HCT116 (cell line): Measurements from ENCODE around the gene SLC35C1. TPM values are rescaled to one million over a fixed set of nuclear protein-coding genes. Genes with fewer than 3 reads are reported as not detected.

Experiments used
- ATAC-seq: fragments of 200-7000 bp; cut with Tn5 transposase; 2 replicates; pipeline ENCODE4 v1.9.1; 2020; ENCODE audit warnings: mild to moderate bottlenecking, moderate library complexity
- BruUV-seq: library from RNA; stranded (reverse); fragments of 400-500 nt; replicated peaks from 2 replicates; lab custom pipeline; 2021; lab: Mats Ljungman, UMichigan
- CTCF ChIA-PET: fragments of 300-600 bp; sonication (Branson Sonifier 250); formaldehyde crosslinking; loops from one replicate; lab custom pipeline; 2021; ENCODE audit warnings: antibody characterized with exemption; lab: Charles Lee
- POLR2A ChIA-PET: fragments of 300-600, 350-600 bp; sonication (Branson Sonifier 250); formaldehyde crosslinking; loops from one replicate; lab custom pipeline; 2021; ENCODE audit warnings: antibody characterized with exemption; lab: Charles Lee
- RAD21 ChIA-PET, 2 experiments: fragments of 300-600 bp; sonication (Branson Sonifier 250); formaldehyde crosslinking; loops; one replicate each; lab custom pipeline; 2023; ENCODE audit warnings: low total read pairs in 2 of 2; ENCODE audit not compliant: uncharacterized antibody in 2 of 2, unreplicated experiment in 2 of 2, low non-redundant PET in 1 of 2; lab: Charles Lee
- DNase-seq: peaks from one replicate; pipeline ENCODE4 v3.0.0-alpha.2; 2010; ENCODE audit warnings: low read depth, low spot score
- H2AFZ ChIP-seq: fragments of 200-600 bp; shearing (Covaris generic), sonication (generic); 2 replicates; pipeline ENCODE4 v1.6.1; 2017; ENCODE audit warnings: low read depth, mixed run types, mixed read lengths, antibody characterized with exemption, low read length; ENCODE audit not compliant: poor library complexity, severe bottlenecking
- H3K27ac ChIP-seq: 2 replicates; pipeline ENCODE4 v1.5.1; 2012; ENCODE audit warnings: low read depth, low read length
- H3K27me3 ChIP-seq: fragments of 200-600 bp; sonication (generic); 2 replicates; pipeline ENCODE4 v1.6.1; 2016; ENCODE audit warnings: mixed run types, low read length, mixed read lengths; ENCODE audit not compliant: insufficient read depth
- H3K36me3 ChIP-seq, 2 experiments: fragments of 200-500 bp in 1 of 2; fragments of 200-600 bp in 1 of 2; sonication (Bioruptor generic) in 1 of 2; sonication (generic) in 1 of 2; 2 replicates each; pipeline versions ENCODE4 v1.5.1 to v1.6.1; 2014 to 2016; ENCODE audit warnings: low read length in 2 of 2, inconsistent platforms in 1 of 2, mixed read lengths in 1 of 2, mixed run types in 1 of 2; ENCODE audit not compliant: insufficient read depth in 2 of 2, control insufficient read depth in 1 of 2
- H3K4me1 ChIP-seq, 2 experiments: fragments of 200-600 bp in 1 of 2; sonication (generic) in 1 of 2; 2 replicates each; pipeline versions ENCODE4 v1.5.1 to v1.6.1; 2012 to 2017; ENCODE audit warnings: low read length in 2 of 2, inconsistent platforms in 1 of 2, mild to moderate bottlenecking in 1 of 2, mixed read lengths in 1 of 2, mixed run types in 1 of 2, moderate library complexity in 1 of 2; ENCODE audit not compliant: insufficient read depth in 2 of 2, control insufficient read depth in 1 of 2
- H3K4me2 ChIP-seq: fragments of 200-600 bp; sonication (generic); 2 replicates; pipeline ENCODE4 v1.6.1; 2017; ENCODE audit warnings: mixed run types, low read length, mixed read lengths
- H3K4me3 ChIP-seq, 2 experiments: fragments of 200-600 bp in 1 of 2; sonication (generic) in 1 of 2; replicated peaks in 1 of 2; 2 replicates each; pipeline ENCODE4 v1.5.1; 2011 to 2016; ENCODE audit warnings: low read length in 2 of 2, control low read depth in 1 of 2, low read depth in 1 of 2, mild to moderate bottlenecking in 1 of 2, mixed read lengths in 1 of 2, mixed run types in 1 of 2
- H3K79me2 ChIP-seq: fragments of 200-600 bp; sonication (generic); 2 replicates; pipeline ENCODE4 v1.6.1; 2017; ENCODE audit warnings: mild to moderate bottlenecking, mixed run types, low read length, moderate library complexity, mixed read lengths; ENCODE audit not compliant: insufficient read depth
- H3K9ac ChIP-seq: fragments of 200-600 bp; sonication (generic); 2 replicates; pipeline ENCODE4 v1.6.1; 2016; ENCODE audit warnings: low read length, mixed read lengths
- H3K9me2 ChIP-seq: fragments of 200-600 bp; sonication (generic), shearing (Covaris generic); 2 replicates; pipeline ENCODE4 v1.6.1; 2017; ENCODE audit warnings: mixed run types, mild to moderate bottlenecking, moderate library complexity; ENCODE audit not compliant: insufficient read depth
- H3K9me3 ChIP-seq, 2 experiments: fragments of 200-500 bp in 1 of 2; fragments of 200-600 bp in 1 of 2; sonication (Bioruptor generic) in 1 of 2; sonication (generic) in 1 of 2; 2 replicates each; pipeline ENCODE4 v1.6.1; 2014 to 2017; ENCODE audit warnings: low read length in 2 of 2, mixed read lengths in 2 of 2, inconsistent platforms in 1 of 2, low read depth in 1 of 2, mild to moderate bottlenecking in 1 of 2, mixed run types in 1 of 2, moderate library complexity in 1 of 2; ENCODE audit not compliant: control insufficient read depth in 1 of 2, insufficient read depth in 1 of 2
- H4K20me1 ChIP-seq: fragments of 200-600 bp; sonication (generic), shearing (Covaris generic); 2 replicates; pipeline ENCODE4 v1.6.1; 2017; ENCODE audit warnings: mixed run types, mild to moderate bottlenecking, moderate library complexity; ENCODE audit not compliant: insufficient read depth
- ELF1 ChIP-seq: IDR thresholded peaks from 2 replicates; pipeline ENCODE4 v1.6.1; 2012; ENCODE audit warnings: low read depth, borderline replicate concordance
- EZH2phosphoT487 ChIP-seq: fragments of 200-600 bp; IDR thresholded peaks from 2 replicates; pipeline ENCODE4 v1.6.1; 2018; ENCODE audit warnings: antibody characterized with exemption, borderline replicate concordance
- POLR2A ChIP-seq: IDR thresholded peaks from 2 replicates; pipeline ENCODE4 v1.7.0; 2011; ENCODE audit warnings: borderline replicate concordance; ENCODE audit not compliant: insufficient read depth, insufficient read length; ENCODE audit errors: extremely low read depth
- RAD21 ChIP-seq: IDR thresholded peaks from 2 replicates; pipeline ENCODE4 v1.6.1; 2012; ENCODE audit warnings: low read depth, mild to moderate bottlenecking
- SRF ChIP-seq: IDR thresholded peaks from 2 replicates; pipeline ENCODE4 v1.6.1; 2012; ENCODE audit warnings: low read depth
- TCF7L2 ChIP-seq: IDR thresholded peaks from 2 replicates; pipeline ENCODE4 v1.7.0; 2011; ENCODE audit warnings: borderline replicate concordance, inconsistent platforms; ENCODE audit not compliant: insufficient read depth, insufficient read length; ENCODE audit errors: extremely low read depth
- YY1 ChIP-seq: IDR thresholded peaks from 2 replicates; pipeline ENCODE4 v1.6.1; 2011; ENCODE audit warnings: low read length, low read depth, moderate library complexity, mild to moderate bottlenecking; ENCODE audit not compliant: insufficient replicate concordance; ENCODE audit errors: extremely low read depth
- ZFX ChIP-seq: fragments of 450-650 bp; IDR thresholded peaks from 2 replicates; pipeline ENCODE4 v1.6.1; 2017
- intact Hi-C: fragments of 100-400 bp; cut with micrococcal nuclease; formaldehyde crosslinking; loops from 2 replicates; pipeline ENCODE4 v1.10.0; 2022
- total RNA-seq: library from RNA; stranded (reverse); gene quantifications from one replicate; pipeline ENCODE4 v1.2.1, GENCODE V29; 2021; ENCODE audit not compliant: unreplicated experiment
- TF ChIP-seq, protein P1 (sequence below), 3 experiments: fragments of 200-600 bp in 1 of 3; sonication (generic) in 1 of 3; IDR thresholded peaks in 2 of 3; conservative IDR thresholded peaks in 1 of 3; 2 replicates each; pipeline ENCODE4 v1.5.1; 2012 to 2017; ENCODE audit warnings: low read depth in 2 of 3, low read length in 2 of 3, antibody characterized with exemption in 1 of 3, borderline replicate concordance in 1 of 3, control low read depth in 1 of 3, mild to moderate bottlenecking in 1 of 3, mixed read lengths in 1 of 3, mixed run types in 1 of 3, moderate library complexity in 1 of 3; ENCODE audit not compliant: insufficient read depth in 1 of 3
- TF ChIP-seq, protein P2 (sequence below): IDR thresholded peaks from 2 replicates; pipeline ENCODE4 v1.6.1; 2012

Gene SLC35C1
- total RNA-seq, 1 experiment from 2014 or later: 18.2 TPM

DNA sequence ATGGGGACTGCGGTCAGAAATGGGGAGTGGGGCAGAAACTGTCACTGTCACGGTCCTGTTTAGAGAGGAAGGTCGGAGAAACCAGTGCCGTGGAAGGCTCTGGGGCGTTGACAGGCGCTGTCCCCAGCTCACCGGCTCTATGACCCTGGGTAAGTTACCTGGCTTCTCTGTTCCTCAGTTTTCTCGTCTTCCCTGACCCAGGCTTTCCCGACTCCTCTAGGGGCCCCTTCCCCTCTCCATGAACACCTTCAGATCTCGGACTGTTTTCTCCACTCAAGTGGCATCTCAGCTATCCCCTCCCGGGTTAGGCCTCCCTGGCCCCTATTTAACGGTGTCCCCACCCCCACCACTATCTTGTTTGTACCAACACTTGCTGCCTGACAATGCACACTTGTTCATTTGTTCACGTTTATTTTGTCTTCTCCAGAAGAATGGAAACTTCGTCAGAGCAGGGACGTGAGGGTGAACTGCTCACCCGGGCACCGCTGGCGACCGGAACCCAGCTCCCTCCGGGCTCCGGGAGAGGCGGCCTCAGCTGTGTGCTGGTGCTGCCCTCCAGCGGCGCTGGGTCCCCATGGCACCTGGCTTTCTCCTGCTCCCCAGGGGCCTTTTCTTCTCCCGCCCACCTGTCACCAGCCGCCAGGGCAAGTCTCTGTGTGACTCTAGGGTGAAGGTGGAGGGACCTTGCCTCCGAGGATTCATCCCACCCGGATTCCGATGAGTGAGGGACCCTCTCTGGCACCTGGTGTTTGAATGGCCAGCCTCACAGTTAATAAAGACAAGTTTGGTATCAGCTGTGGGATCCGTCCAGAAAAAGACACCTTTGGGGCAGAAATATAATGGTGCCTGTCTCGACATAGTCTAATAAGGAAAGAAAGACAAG is 33.1 kb upstream of the SLC35C1 start:
- RAD21 ChIA-PET: interaction anchor here (0.7 to 2.1 kb wide), 10 partner anchors 234 to 661 kb away, joined by 3 to 20 read pairs (median 4); no protein-coding TSS in a partner anchor
- peak overlapping the region; percentile 92 for H3K4me2 ChIP-seq
- ATAC-seq (peak; percentile 94), DNase-seq (peak; percentile 56)
- H2AFZ ChIP-seq: peak overlapping the region; percentile 99
- H3K4me1 ChIP-seq: peaks cover 0 to 7% of the 10 kb centered on the region in 2 experiments; a peak in 1 of 4 replicates
- TF ChIP-seq TCF7L2 (peak; percentile 13), SRF (no peak; the same call in 1 of the 2 replicates), EZH2phosphoT487 (no peak), POLR2A (peak; percentile 21), ZFX (no peak), YY1 (no peak), RAD21 (peak; percentile 93), ELF1 (no peak)
- TF ChIP-seq, protein P1, sequence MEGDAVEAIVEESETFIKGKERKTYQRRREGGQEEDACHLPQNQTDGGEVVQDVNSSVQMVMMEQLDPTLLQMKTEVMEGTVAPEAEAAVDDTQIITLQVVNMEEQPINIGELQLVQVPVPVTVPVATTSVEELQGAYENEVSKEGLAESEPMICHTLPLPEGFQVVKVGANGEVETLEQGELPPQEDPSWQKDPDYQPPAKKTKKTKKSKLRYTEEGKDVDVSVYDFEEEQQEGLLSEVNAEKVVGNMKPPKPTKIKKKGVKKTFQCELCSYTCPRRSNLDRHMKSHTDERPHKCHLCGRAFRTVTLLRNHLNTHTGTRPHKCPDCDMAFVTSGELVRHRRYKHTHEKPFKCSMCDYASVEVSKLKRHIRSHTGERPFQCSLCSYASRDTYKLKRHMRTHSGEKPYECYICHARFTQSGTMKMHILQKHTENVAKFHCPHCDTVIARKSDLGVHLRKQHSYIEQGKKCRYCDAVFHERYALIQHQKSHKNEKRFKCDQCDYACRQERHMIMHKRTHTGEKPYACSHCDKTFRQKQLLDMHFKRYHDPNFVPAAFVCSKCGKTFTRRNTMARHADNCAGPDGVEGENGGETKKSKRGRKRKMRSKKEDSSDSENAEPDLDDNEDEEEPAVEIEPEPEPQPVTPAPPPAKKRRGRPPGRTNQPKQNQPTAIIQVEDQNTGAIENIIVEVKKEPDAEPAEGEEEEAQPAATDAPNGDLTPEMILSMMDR (IDR thresholded peaks at IDR 0.05 in 2 of 3, conservative IDR thresholded peaks at IDR 0.05 in 1 of 3; ENCODE audit: borderline replicate concordance in 1 of 3, insufficient read depth in 1 of 3, low read depth in 2 of 3, low read length in 2 of 3): peak; percentile 88 to 95 (median 93)
- TF ChIP-seq, protein P2, sequence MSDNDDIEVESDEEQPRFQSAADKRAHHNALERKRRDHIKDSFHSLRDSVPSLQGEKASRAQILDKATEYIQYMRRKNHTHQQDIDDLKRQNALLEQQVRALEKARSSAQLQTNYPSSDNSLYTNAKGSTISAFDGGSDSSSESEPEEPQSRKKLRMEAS: 0 out of 2 replicates have a peak, but pooled peaks have one; percentile 25
- no peak overlapping the region for H3K27ac ChIP-seq
- CTCF ChIA-PET: interaction anchor here (0.6 to 2.8 kb wide), 58 partner anchors 10 to 661 kb away, joined by 3 to 124 read pairs (median 4); partner anchors contain the start of gene CRY2
- no peaks in the 10 kb centered on the region for H3K36me3 ChIP-seq
- intact Hi-C loops: loop anchor here (1.0 to 2.0 kb wide), 4 partner anchors 365 to 662 kb away; no protein-coding TSS in a partner anchor
- H3K79me2 ChIP-seq: no peaks in the 10 kb centered on the region
- H4K20me1 ChIP-seq: no peaks in the 10 kb centered on the region
- peak overlapping the region; percentile 37; the same call in 1 of the 2 replicates for H3K9ac ChIP-seq
- H3K27me3 ChIP-seq: no peaks in the 10 kb centered on the region; the same call in 1 of the 2 replicates
- POLR2A ChIA-PET: interaction anchor here (0.6 to 0.9 kb wide), 4 partner anchors 40 to 840 kb away, joined by 3 to 4 read pairs (median 4); no protein-coding TSS in a partner anchor
- peak overlapping the region; percentile 41 to 63 for H3K4me3 ChIP-seq
- BruUV-seq: no TSS peak
- H3K9me2 ChIP-seq: no peaks in the 10 kb centered on the region
- no peaks in the 10 kb centered on the region for H3K9me3 ChIP-seq
